ENCODE measurements around the gene APOBEC4. TPM values are rescaled to one million over a fixed set of nuclear protein-coding genes. Genes with fewer than 3 reads are reported as not detected.
"Not testable (repeated sequence)": the region's sequence is repeated elsewhere in the genome, so short reads cannot be mapped to it uniquely, and the experiment has no call there.

The APOBEC4 gene
- total RNA-seq, 1 experiment from 2014 or later = not detected

- no peak for DNase-seq (ENCODE audit: low spot score)
These were observed 18.6 kb downstream of the APOBEC4 start for GRCh38 chr1:183634429-183635065.

GRCh38 chr1:183633676-183634343 is 19.3 kb downstream of the APOBEC4 start:
- peak; percentile 64 for DNase-seq (ENCODE audit: low spot score)

- no peak for DNase-seq (ENCODE audit: low spot score)
These were observed 20.2 kb downstream of the APOBEC4 start for GRCh38 chr1:183632964-183633363.

- no peak for DNase-seq (ENCODE audit: low spot score)
These were observed 21.0 kb downstream of the APOBEC4 start for GRCh38 chr1:183632114-183632513.

GRCh38 chr1:183630748-183631147 is 22.4 kb downstream of the APOBEC4 start:
- no peak for DNase-seq (ENCODE audit: low spot score)

- no peak for DNase-seq (ENCODE audit: low spot score)
These were observed 24.6 kb downstream of the APOBEC4 start for GRCh38 chr1:183628537-183628936.

GRCh38 chr1:183626236-183626635 is 26.9 kb downstream of the APOBEC4 start:
- not testable (repeated sequence) for DNase-seq (ENCODE audit: low spot score)

GRCh38 chr1:183622884-183623785 is 30.0 kb downstream of the APOBEC4 start:
- DNase-seq (ENCODE audit: low spot score) = peak; percentile 73

GRCh38 chr1:183622013-183622412 is 31.1 kb downstream of the APOBEC4 start:
- DNase-seq (ENCODE audit: low spot score) = no peak

- no peak for DNase-seq (ENCODE audit: low spot score)
These were observed 32.8 kb downstream of the APOBEC4 start for GRCh38 chr1:183620311-183620710.

GRCh38 chr1:183619781-183620180 is 33.3 kb downstream of the APOBEC4 start:
- no peak for DNase-seq (ENCODE audit: low spot score)

- DNase-seq (ENCODE audit: low spot score) = not testable (repeated sequence)
These were observed 34.9 kb downstream of the APOBEC4 start for GRCh38 chr1:183618202-183618601.

GRCh38 chr1:183612975-183613374 is 40.1 kb downstream of the APOBEC4 start:
- DNase-seq (ENCODE audit: low spot score) = not testable (repeated sequence)

- DNase-seq (ENCODE audit: low spot score) = no peak
These were observed 40.7 kb downstream of the APOBEC4 start for GRCh38 chr1:183612407-183612806.

GRCh38 chr1:183611021-183611420 is 42.1 kb downstream of the APOBEC4 start:
- no peak for DNase-seq (ENCODE audit: low spot score)

- DNase-seq (ENCODE audit: low spot score) = no peak
These were observed 43.2 kb downstream of the APOBEC4 start for GRCh38 chr1:183609759-183610452.

- DNase-seq (ENCODE audit: low spot score) = peak; percentile 72
These were observed 43.8 kb downstream of the APOBEC4 start for GRCh38 chr1:183609313-183609712.

GRCh38 chr1:183607322-183607980 is 45.7 kb downstream of the APOBEC4 start:
- DNase-seq (ENCODE audit: low spot score) = no peak

GRCh38 chr1:183605904-183606303 is 47.2 kb downstream of the APOBEC4 start:
- no peak for DNase-seq (ENCODE audit: low spot score)

- DNase-seq (ENCODE audit: low spot score) = no peak
These were observed 48.3 kb downstream of the APOBEC4 start for GRCh38 chr1:183604815-183605214.
